ENCODE data around the gene PRR33. TPM values are rescaled to one million over a fixed set of nuclear protein-coding genes. Genes with fewer than 3 reads are reported as not detected.

PRR33 gene
- total RNA-seq, 1 donor from 2014 or later, result not detected

GRCh38 chr11:1917523-1918435, 26.1 kb upstream of the PRR33 start:
- H3K9ac ChIP-seq (ENCODE audit: low read length), result no peak overlapping the region
- no peaks in the 10 kb centered on the region for H4K20me1 ChIP-seq (ENCODE audit: insufficient read depth, low read length)
- no peak overlapping the region for H3K27ac ChIP-seq (ENCODE audit: low read depth, low read length)
- peaks cover 2% of the 10 kb centered on the region for H3K27me3 ChIP-seq (ENCODE audit: insufficient read depth, low read length)
- no peak overlapping the region for H3K27ac Mint-ChIP-seq (ENCODE audit: unreplicated experiment)
- TF ChIP-seq CTCF (IDR thresholded peaks at IDR 0.05; ENCODE audit: insufficient read depth, low read depth, low read length), result no peak
- no peak for TF ChIP-seq EZH2 (IDR thresholded peaks at IDR 0.05; ENCODE audit: insufficient read depth, low read length)
- no peak for FAIRE-seq
- H2AFZ ChIP-seq (ENCODE audit: low read depth, low read length), result no peak overlapping the region
- H3K4me3 ChIP-seq (ENCODE audit: insufficient read depth, low read depth, low read length), result no peak overlapping the region
- H3K4me1 Mint-ChIP-seq (ENCODE audit: low read depth, unreplicated experiment), result peaks cover 4% of the 10 kb centered on the region
- no peaks in the 10 kb centered on the region for H3K36me3 ChIP-seq (ENCODE audit: insufficient read depth, low read length)
- no peaks in the 10 kb centered on the region for H3K36me3 Mint-ChIP-seq (ENCODE audit: low read depth, unreplicated experiment)
- no peak overlapping the region for H3K4me3 Mint-ChIP-seq (ENCODE audit: unreplicated experiment)
- H3K4me2 ChIP-seq (ENCODE audit: low read length), result no peak overlapping the region
- no peak for DNase-seq (ENCODE audit: low read depth)
- no peaks in the 10 kb centered on the region for H3K79me2 ChIP-seq (ENCODE audit: insufficient read depth, low read length)
- H3K27me3 Mint-ChIP-seq (ENCODE audit: low read depth, unreplicated experiment), result peaks cover 11% of the 10 kb centered on the region
- H3K4me1 ChIP-seq (ENCODE audit: insufficient read depth, low read length), result no peaks in the 10 kb centered on the region
- H3K9me3 Mint-ChIP-seq (ENCODE audit: unreplicated experiment), result no peaks in the 10 kb centered on the region
- H3K9me3 ChIP-seq (ENCODE audit: insufficient read depth, low read depth, low read length), result no peaks in the 10 kb centered on the region

GRCh38 chr11:1916986-1917522, 25.4 kb upstream of the PRR33 start:
- H3K36me3 Mint-ChIP-seq (ENCODE audit: low read depth, unreplicated experiment), result no peaks in the 10 kb centered on the region
- no peak overlapping the region for H3K27ac ChIP-seq (ENCODE audit: low read depth, low read length)
- H3K4me3 ChIP-seq (ENCODE audit: insufficient read depth, low read depth, low read length), result no peak overlapping the region
- no peak overlapping the region for H2AFZ ChIP-seq (ENCODE audit: low read depth, low read length)
- no peak for TF ChIP-seq EZH2 (IDR thresholded peaks at IDR 0.05; ENCODE audit: insufficient read depth, low read length)
- no peak for TF ChIP-seq CTCF (IDR thresholded peaks at IDR 0.05; ENCODE audit: insufficient read depth, low read depth, low read length)
- H3K9me3 Mint-ChIP-seq (ENCODE audit: unreplicated experiment), result no peaks in the 10 kb centered on the region
- DNase-seq (ENCODE audit: low read depth) (no peak), FAIRE-seq (no peak)
- H3K27me3 Mint-ChIP-seq (ENCODE audit: low read depth, unreplicated experiment), result peaks cover 10% of the 10 kb centered on the region
- H3K36me3 ChIP-seq (ENCODE audit: insufficient read depth, low read length), result no peaks in the 10 kb centered on the region
- H3K79me2 ChIP-seq (ENCODE audit: insufficient read depth, low read length), result no peaks in the 10 kb centered on the region
- H3K4me2 ChIP-seq (ENCODE audit: low read length), result no peak overlapping the region
- H3K27ac Mint-ChIP-seq (ENCODE audit: unreplicated experiment), result no peak overlapping the region
- H3K4me1 Mint-ChIP-seq (ENCODE audit: low read depth, unreplicated experiment), result peaks cover 2% of the 10 kb centered on the region
- no peaks in the 10 kb centered on the region for H3K9me3 ChIP-seq (ENCODE audit: insufficient read depth, low read depth, low read length)
- no peak overlapping the region for H3K9ac ChIP-seq (ENCODE audit: low read length)
- no peaks in the 10 kb centered on the region for H4K20me1 ChIP-seq (ENCODE audit: insufficient read depth, low read length)
- no peaks in the 10 kb centered on the region for H3K4me1 ChIP-seq (ENCODE audit: insufficient read depth, low read length)
- H3K27me3 ChIP-seq (ENCODE audit: insufficient read depth, low read length), result peaks cover 2% of the 10 kb centered on the region
- no peak overlapping the region for H3K4me3 Mint-ChIP-seq (ENCODE audit: unreplicated experiment)

Measured in astrocyte (in vitro differentiated cells and primary cell).